ENCODE measurements around the gene TMEM63C. TPM values are rescaled to one million over a fixed set of nuclear protein-coding genes. Genes with fewer than 3 reads are reported as not detected.

The TMEM63C gene
- total RNA-seq, 1 donor from 2014 or later = 1.1 TPM

- Histone ChIP-seq H3K27me3 (ENCODE audit: control insufficient read depth, insufficient read depth, low read length) (peaks cover 10% of the 10 kb centered on the region), H3K4me3 (ENCODE audit: low read depth, low read length) (no peak overlapping the region), H3K36me3 (ENCODE audit: control insufficient read depth, insufficient read depth, low read length) (no peaks in the 10 kb centered on the region)
- TF ChIP-seq, protein P1, sequence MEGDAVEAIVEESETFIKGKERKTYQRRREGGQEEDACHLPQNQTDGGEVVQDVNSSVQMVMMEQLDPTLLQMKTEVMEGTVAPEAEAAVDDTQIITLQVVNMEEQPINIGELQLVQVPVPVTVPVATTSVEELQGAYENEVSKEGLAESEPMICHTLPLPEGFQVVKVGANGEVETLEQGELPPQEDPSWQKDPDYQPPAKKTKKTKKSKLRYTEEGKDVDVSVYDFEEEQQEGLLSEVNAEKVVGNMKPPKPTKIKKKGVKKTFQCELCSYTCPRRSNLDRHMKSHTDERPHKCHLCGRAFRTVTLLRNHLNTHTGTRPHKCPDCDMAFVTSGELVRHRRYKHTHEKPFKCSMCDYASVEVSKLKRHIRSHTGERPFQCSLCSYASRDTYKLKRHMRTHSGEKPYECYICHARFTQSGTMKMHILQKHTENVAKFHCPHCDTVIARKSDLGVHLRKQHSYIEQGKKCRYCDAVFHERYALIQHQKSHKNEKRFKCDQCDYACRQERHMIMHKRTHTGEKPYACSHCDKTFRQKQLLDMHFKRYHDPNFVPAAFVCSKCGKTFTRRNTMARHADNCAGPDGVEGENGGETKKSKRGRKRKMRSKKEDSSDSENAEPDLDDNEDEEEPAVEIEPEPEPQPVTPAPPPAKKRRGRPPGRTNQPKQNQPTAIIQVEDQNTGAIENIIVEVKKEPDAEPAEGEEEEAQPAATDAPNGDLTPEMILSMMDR (IDR thresholded peaks at IDR 0.05; ENCODE audit: insufficient read depth, low read length, poor library complexity, severe bottlenecking) = no peak
- no peak for DNase-seq (ENCODE audit: low read depth)
Measured at GRCh38 chr14:77198561-77198960, 17.0 kb downstream of the TMEM63C start.

- DNase-seq (ENCODE audit: low read depth) = no peak
- TF ChIP-seq, protein P1 (IDR thresholded peaks at IDR 0.05; ENCODE audit: insufficient read depth, low read length, poor library complexity, severe bottlenecking) = no peak
- peaks cover 16% of the 10 kb centered on the region for H3K27me3 ChIP-seq (ENCODE audit: control insufficient read depth, insufficient read depth, low read length)
- no peaks in the 10 kb centered on the region for H3K36me3 ChIP-seq (ENCODE audit: control insufficient read depth, insufficient read depth, low read length)
- H3K4me3 ChIP-seq (ENCODE audit: low read depth, low read length) = no peak overlapping the region
Measured at GRCh38 chr14:77199590-77199989, 18.0 kb downstream of the TMEM63C start.

- Histone ChIP-seq H3K4me3 (ENCODE audit: low read depth, low read length) (no peak overlapping the region), H3K36me3 (ENCODE audit: control insufficient read depth, insufficient read depth, low read length) (no peaks in the 10 kb centered on the region), H3K27me3 (ENCODE audit: control insufficient read depth, insufficient read depth, low read length) (peaks cover 18% of the 10 kb centered on the region)
- TF ChIP-seq, protein P1 (IDR thresholded peaks at IDR 0.05; ENCODE audit: insufficient read depth, low read length, poor library complexity, severe bottlenecking) = no peak
- DNase-seq (ENCODE audit: low read depth) = no peak
Measured at GRCh38 chr14:77200406-77200985, 18.9 kb downstream of the TMEM63C start.

- Histone ChIP-seq H3K27me3 (ENCODE audit: control insufficient read depth, insufficient read depth, low read length) (peaks cover 17% of the 10 kb centered on the region), H3K4me3 (ENCODE audit: low read depth, low read length) (no peak overlapping the region), H3K36me3 (ENCODE audit: control insufficient read depth, insufficient read depth, low read length) (no peaks in the 10 kb centered on the region)
- no peak for DNase-seq (ENCODE audit: low read depth)
- TF ChIP-seq, protein P1 (IDR thresholded peaks at IDR 0.05; ENCODE audit: insufficient read depth, low read length, poor library complexity, severe bottlenecking) = no peak
Measured at GRCh38 chr14:77201696-77202095, 20.1 kb downstream of the TMEM63C start.

DNA sequence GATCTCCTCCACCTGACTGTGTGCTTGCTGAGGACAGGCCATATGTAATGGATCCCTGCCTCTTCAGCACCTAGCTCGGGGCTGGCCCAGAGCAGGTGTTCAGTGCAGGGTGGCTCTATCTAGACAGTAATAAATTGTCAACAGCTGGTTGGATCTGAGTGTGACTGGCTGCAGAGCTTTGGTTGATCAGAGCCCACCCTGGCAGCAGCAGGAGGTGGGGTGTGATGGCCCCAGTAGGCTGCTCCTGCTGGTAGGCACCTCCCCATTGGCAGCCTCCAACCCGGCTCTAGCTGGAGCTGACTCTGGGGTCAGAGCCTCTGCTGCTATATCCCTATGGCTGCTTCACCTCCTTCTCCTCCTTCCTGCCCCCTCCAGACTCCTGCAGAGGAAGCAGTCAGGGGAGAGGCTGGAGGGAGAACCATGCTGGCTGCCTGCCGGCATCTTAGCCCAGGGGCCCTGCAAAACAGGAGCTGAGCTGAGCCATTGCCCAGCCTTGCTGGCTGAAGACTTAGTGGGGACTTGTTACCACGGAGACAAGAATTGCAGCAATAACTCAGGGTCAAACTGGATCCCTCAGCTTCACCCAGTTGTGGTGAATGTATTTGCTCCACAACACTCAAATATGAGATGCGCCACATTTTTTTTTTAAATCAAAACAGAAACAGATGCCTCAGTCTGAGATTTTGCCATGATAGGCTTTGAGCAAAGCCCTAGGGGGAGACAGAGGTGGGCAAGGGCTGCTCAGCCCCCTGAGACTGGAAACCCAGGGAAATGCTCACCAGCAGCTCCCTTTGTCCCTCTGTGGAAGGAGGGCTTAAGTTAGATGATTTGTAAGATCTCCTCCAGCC, 22.2 kb downstream of the TMEM63C start:
- peaks cover 15% of the 10 kb centered on the region for H3K27me3 ChIP-seq (ENCODE audit: control insufficient read depth, insufficient read depth, low read length)
- no peak for DNase-seq (ENCODE audit: low read depth)
- H3K36me3 ChIP-seq (ENCODE audit: control insufficient read depth, insufficient read depth, low read length) = no peaks in the 10 kb centered on the region
- TF ChIP-seq, protein P1 (IDR thresholded peaks at IDR 0.05; ENCODE audit: insufficient read depth, low read length, poor library complexity, severe bottlenecking) = no peak
- H3K4me3 ChIP-seq (ENCODE audit: low read depth, low read length) = no peak overlapping the region
